Occipital lobe (tissue), 2 donors: ENCODE data around the gene METAP1D. TPM values are rescaled to one million over a fixed set of nuclear protein-coding genes. Genes with fewer than 3 reads are reported as not detected.
"Not testable (repeated sequence)": the region's sequence is repeated elsewhere in the genome, so short reads cannot be mapped to it uniquely, and the experiment has no call there.

ENCODE experiments used
- DNase-seq: peaks from one replicate; lab custom pipeline; 2025; lab: John Stamatoyannopoulos, UW
- total RNA-seq: library from RNA; depleted of rRNA; stranded (reverse); fragments of >200 nt; gene quantifications from one replicate; pipeline ENCODE4 v1.2.3, GENCODE V29; 2014

The METAP1D gene
- total RNA-seq, 1 donor from 2014 or later: 9.5 TPM

GRCh38 chr2:171996021-171996420 lies 3.7 kb upstream of the METAP1D start:
- no peak for DNase-seq

GRCh38 chr2:171997031-171997430 lies 2.7 kb upstream of the METAP1D start:
- DNase-seq: not testable (repeated sequence)

GRCh38 chr2:171999161-171999560 lies 592 bp upstream of the METAP1D start:
- DNase-seq: no peak

GRCh38 chr2:172000696-172001361 lies 1.1 kb downstream of the METAP1D start:
- DNase-seq: no peak

- no peak for DNase-seq
These were observed 7.6 kb downstream of the METAP1D start for GRCh38 chr2:172007372-172007771.

GRCh38 chr2:172009823-172010222 lies 10.1 kb downstream of the METAP1D start:
- no peak for DNase-seq

GRCh38 chr2:172011812-172012575 lies 12.2 kb downstream of the METAP1D start:
- DNase-seq: no peak

GRCh38 chr2:172012677-172013391 lies 13.1 kb downstream of the METAP1D start:
- DNase-seq: no peak

GRCh38 chr2:172013396-172013795 lies 13.6 kb downstream of the METAP1D start:
- no peak for DNase-seq

GRCh38 chr2:172021074-172021931 lies 21.6 kb downstream of the METAP1D start:
- DNase-seq: no peak

GRCh38 chr2:172021955-172022354 lies 22.2 kb downstream of the METAP1D start:
- DNase-seq: no peak

- DNase-seq: no peak
These were observed 31.8 kb downstream of the METAP1D start for GRCh38 chr2:172031536-172031935.

GRCh38 chr2:172038121-172038520 lies 38.4 kb downstream of the METAP1D start:
- DNase-seq: no peak

GRCh38 chr2:172038604-172039003 lies 38.9 kb downstream of the METAP1D start:
- DNase-seq: no peak

GRCh38 chr2:172039011-172039704 lies 39.4 kb downstream of the METAP1D start:
- DNase-seq: no peak

GRCh38 chr2:172040311-172040710 lies 40.6 kb downstream of the METAP1D start:
- DNase-seq: no peak

- no peak for DNase-seq
These were observed 46.4 kb downstream of the METAP1D start for GRCh38 chr2:172046080-172046678.

GRCh38 chr2:172046866-172047565 lies 47.3 kb downstream of the METAP1D start:
- DNase-seq: no peak
